ENCODE measurements around the gene NRG2.

GRCh38 chr5:139946440-139946839 is 96.7 kb downstream of the NRG2 start:
- TF ChIP-seq POLR2A (IDR thresholded peaks at IDR 0.05; ENCODE audit: low read length) = no peak
- no peak for TF ChIP-seq MAZ (IDR thresholded peaks at IDR 0.05; ENCODE audit: borderline replicate concordance, low read depth, low read length)
- TF ChIP-seq POLR2AphosphoS2 (conservative IDR thresholded peaks at IDR 0.05; ENCODE audit: low read length) = no peak
- TF ChIP-seq CTCF (IDR thresholded peaks at IDR 0.05) = no peak
- no peak for TF ChIP-seq SMC3 (IDR thresholded peaks at IDR 0.05)

All from A549 (cell line).